ENCODE measurements around the gene HPCAL1. TPM values are rescaled to one million over a fixed set of nuclear protein-coding genes. Genes with fewer than 3 reads are reported as not detected.
A peak's percentile ranks its signal among the peaks of the same experiment; 100 is the strongest.
"Not testable (repeated sequence)": the region's sequence is repeated elsewhere in the genome, so short reads cannot be mapped to it uniquely, and the experiment has no call there.

HPCAL1 gene
- total and polyA plus RNA-seq, 8 donors, result 58.1 to 108 (median 72.1) TPM

DNA sequence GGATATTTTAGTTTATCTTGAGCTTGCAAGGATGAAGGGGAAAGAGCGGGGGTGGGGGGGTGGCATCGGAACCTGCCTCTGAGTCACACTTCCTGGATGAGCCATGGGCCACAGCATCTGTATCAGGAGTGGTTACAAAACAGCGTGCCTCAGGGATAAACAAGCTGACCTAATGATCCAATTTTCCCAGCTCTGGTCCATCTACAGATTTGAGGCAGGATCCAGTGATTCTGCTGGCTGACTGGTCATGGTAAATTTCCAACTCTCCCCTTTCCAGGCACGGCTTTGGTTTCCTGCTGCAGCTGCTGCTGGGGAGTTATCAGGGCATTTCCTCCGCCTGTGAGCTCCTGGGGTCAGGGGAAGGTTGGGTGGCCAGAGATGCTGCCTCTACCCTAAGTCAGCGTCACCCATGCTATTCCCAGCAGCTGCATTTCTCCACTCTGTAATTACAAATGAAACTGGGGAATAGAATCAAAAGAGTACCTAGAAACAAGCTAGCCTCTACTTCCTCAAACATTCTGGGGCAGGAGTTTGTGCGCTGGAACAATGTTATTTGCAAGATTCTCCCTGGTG lies 4.7 kb upstream of the HPCAL1 start:
- H3K4me1 ChIP-seq, result peaks cover 6 to 54% of the 10 kb centered on the region in 2 donors
- DNase-seq (peak in 1 of 4 donors; percentile 59), ATAC-seq (no peak)
- intact Hi-C loops (cut with DNase I), result no loop called here
- H3K27me3 ChIP-seq, result no peaks in the 10 kb centered on the region
- H3K27ac ChIP-seq, result peak overlapping the region in 1 of 2 donors; percentile 80
- no peaks in the 10 kb centered on the region for H3K36me3 ChIP-seq
- TF ChIP-seq, protein P1, sequence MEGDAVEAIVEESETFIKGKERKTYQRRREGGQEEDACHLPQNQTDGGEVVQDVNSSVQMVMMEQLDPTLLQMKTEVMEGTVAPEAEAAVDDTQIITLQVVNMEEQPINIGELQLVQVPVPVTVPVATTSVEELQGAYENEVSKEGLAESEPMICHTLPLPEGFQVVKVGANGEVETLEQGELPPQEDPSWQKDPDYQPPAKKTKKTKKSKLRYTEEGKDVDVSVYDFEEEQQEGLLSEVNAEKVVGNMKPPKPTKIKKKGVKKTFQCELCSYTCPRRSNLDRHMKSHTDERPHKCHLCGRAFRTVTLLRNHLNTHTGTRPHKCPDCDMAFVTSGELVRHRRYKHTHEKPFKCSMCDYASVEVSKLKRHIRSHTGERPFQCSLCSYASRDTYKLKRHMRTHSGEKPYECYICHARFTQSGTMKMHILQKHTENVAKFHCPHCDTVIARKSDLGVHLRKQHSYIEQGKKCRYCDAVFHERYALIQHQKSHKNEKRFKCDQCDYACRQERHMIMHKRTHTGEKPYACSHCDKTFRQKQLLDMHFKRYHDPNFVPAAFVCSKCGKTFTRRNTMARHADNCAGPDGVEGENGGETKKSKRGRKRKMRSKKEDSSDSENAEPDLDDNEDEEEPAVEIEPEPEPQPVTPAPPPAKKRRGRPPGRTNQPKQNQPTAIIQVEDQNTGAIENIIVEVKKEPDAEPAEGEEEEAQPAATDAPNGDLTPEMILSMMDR (IDR thresholded peaks at IDR 0.05), result no peak
- peaks cover 0 to 8% of the 10 kb centered on the region in 2 donors for H3K9me3 ChIP-seq
- H3K4me3 ChIP-seq, result no peak overlapping the region

DNA sequence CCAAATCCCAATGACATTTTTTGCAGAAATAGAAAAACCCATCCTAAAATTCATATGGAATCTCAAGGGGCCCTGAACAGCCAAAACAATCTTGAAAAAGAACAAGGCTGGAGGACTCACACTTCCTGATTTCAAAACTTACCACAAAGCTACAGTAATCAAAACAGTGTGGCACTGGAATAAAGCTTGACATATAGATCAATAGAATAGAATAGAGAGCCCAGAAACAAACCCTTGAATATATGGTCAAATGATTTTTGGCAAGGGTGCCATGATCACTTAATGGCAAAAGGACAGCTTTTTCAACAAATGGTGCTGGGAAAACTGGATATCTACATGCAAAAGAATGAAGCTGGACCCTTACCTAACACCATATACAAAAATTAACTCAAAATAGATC lies 3.9 kb upstream of the HPCAL1 start:
- DNase-seq; H3K36me3 ChIP-seq; intact Hi-C loops (cut with DNase I); H3K27me3 ChIP-seq; ATAC-seq; H3K9me3 ChIP-seq; H3K4me3 ChIP-seq: not testable (repeated sequence)
- Histone ChIP-seq H3K27ac (peak overlapping the region in 1 of 2 donors; percentile 80), H3K4me1 (peaks cover 6 to 54% of the 10 kb centered on the region in 2 donors)

DNA sequence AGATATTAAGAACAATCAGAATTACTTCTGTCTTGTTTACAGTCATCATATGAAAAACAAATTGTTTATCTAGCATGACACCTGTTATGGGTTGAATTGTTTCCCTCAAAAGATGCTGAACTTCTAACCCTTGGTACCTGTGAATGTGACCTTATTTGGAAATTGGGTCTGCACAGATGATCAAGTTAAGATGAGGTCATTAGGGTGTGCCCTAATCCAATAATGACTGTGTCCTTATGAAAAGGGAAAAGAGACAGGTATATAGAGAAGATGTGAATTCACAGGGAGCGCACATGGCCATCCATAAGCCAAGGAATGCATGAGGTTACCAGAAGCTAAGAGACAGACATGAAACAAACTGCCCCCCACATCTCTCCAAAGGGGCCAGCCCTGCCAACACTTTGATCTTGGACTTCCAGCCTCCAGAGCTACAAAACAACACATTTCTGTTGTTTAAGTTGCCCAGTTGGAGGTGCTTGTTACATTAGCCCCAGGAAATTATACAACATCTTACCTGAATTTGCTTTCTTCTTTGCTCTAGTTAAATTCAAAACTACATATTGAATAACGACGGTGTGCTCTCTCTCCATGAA lies 2.3 kb upstream of the HPCAL1 start:
- intact Hi-C loops (cut with DNase I), result loop anchor here in 1 of 2 donors (10.0 kb wide), 1 partner anchor 104 kb away; no protein-coding TSS in a partner anchor
- no peak for DNase-seq
- Histone ChIP-seq H3K36me3 (no peaks in the 10 kb centered on the region), H3K27ac (peak overlapping the region in 1 of 2 donors; percentile 93), H3K9me3 (no peaks in the 10 kb centered on the region), H3K27me3 (peaks cover 0 to 5% of the 10 kb centered on the region in 2 donors), H3K4me1 (peaks cover 18 to 69% of the 10 kb centered on the region in 2 donors), H3K4me3 (no peak overlapping the region)
- TF ChIP-seq, protein P1 (IDR thresholded peaks at IDR 0.05), result no peak
- no peak for ATAC-seq

DNA sequence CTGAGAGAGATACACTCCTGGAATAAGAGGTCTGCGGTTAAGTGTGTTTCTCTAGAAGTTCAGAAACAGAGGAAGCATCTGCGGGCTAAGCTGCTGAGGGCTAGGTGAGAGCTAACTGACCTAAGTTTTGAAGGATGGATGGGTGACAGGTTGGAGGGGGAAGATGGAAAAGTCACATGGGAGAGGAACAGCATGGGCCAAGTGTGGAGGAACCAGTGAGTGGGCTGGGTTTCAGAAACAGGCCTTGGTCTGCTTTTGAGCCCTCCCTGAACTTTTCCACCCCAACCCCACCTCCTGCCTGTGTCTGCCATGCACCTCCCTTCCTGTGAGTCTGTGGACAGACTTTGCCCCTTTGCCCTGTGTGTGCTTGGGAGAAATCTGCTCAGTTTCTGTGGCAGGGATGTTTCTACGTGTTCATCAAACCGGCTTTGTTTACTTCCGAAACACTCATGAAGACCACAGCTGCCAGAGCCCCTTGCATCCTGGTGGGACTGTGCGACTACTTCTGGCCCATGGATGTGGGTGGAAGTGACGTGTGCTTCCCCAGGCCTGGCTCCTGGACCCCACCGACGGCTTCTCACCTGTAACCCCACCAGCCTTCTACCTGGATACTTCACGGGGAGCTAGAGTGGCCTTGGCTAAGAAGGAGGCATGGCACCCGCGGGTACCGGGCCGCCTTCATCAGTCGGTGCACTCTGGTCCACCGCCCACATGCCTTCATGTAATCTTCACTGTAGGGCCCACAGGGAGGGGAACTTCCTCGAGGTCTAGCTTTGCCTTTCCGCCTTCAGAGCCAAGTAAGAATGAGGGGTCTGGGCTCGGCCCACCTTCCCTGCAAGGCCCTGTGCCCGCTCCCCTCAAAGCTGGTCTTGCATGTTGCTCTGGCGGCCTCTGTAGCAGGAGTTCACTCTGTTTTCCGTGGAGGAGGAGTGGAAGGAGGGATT lies 1.4 kb upstream of the HPCAL1 start:
- ATAC-seq (no peak), DNase-seq (no peak)
- H3K4me1 ChIP-seq, result peaks cover 25 to 77% of the 10 kb centered on the region in 2 donors
- H3K4me3 ChIP-seq, result no peak overlapping the region
- intact Hi-C loops (cut with DNase I), result loop anchor here in 1 of 2 donors (10.0 kb wide), 1 partner anchor 104 kb away; no protein-coding TSS in a partner anchor
- no peaks in the 10 kb centered on the region for H3K9me3 ChIP-seq
- H3K36me3 ChIP-seq, result no peaks in the 10 kb centered on the region
- H3K27ac ChIP-seq, result peak overlapping the region in 1 of 2 donors; percentile 93
- TF ChIP-seq, protein P1 (IDR thresholded peaks at IDR 0.05), result no peak
- H3K27me3 ChIP-seq, result peaks cover 0 to 5% of the 10 kb centered on the region in 2 donors

DNA sequence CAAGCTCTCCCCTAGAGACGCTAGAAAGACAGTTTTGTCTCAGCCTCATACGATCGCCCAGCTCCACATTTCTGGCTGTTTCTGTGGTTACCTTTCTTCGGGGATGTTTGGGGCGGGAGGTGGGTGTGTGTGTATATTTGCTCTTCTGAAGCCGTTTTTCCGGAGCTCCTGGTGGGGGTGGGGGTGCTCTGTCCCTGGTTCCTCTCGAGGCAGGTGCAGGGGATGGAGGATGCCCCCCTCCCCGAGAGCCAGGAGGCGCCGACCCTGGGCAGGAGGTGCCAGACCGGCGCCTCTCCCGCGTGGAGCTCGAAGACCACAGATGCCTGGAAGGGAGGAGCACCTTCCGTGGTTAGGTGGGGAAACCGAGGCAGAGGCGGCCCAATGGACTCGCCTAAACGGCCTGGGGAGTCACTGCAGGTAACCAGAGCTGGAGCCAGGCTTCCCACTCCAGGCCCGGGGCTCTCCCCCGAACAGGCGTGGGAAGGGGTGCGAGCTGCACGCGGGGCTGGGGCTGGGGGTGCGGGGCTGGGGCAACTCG lies 694 bp upstream of the HPCAL1 start:
- intact Hi-C loops (cut with DNase I), result loop anchor here in 1 of 2 donors (10.0 kb wide), 1 partner anchor 103 kb away; no protein-coding TSS in a partner anchor
- H3K4me1 ChIP-seq, result peaks cover 25 to 83% of the 10 kb centered on the region in 2 donors
- no peaks in the 10 kb centered on the region for H3K36me3 ChIP-seq
- ATAC-seq (no peak), DNase-seq (peak in 1 of 4 donors; percentile 60)
- H3K27me3 ChIP-seq, result peaks cover 0 to 5% of the 10 kb centered on the region in 2 donors
- peak overlapping the region; percentile 82 to 89 for H3K4me3 ChIP-seq
- TF ChIP-seq, protein P1 (IDR thresholded peaks at IDR 0.05), result no peak
- peak overlapping the region; percentile 75 to 93 for H3K27ac ChIP-seq
- no peaks in the 10 kb centered on the region for H3K9me3 ChIP-seq

All from left lung (tissue), 10 donors.